ENCODE measurements around the gene PLEKHG4B. TPM values are rescaled to one million over a fixed set of nuclear protein-coding genes. Genes with fewer than 3 reads are reported as not detected.

The PLEKHG4B gene
- total and polyA plus RNA-seq, 4 donors = under 0.01 to 0.05 (median 0.01) TPM; not detected in 1

DNA sequence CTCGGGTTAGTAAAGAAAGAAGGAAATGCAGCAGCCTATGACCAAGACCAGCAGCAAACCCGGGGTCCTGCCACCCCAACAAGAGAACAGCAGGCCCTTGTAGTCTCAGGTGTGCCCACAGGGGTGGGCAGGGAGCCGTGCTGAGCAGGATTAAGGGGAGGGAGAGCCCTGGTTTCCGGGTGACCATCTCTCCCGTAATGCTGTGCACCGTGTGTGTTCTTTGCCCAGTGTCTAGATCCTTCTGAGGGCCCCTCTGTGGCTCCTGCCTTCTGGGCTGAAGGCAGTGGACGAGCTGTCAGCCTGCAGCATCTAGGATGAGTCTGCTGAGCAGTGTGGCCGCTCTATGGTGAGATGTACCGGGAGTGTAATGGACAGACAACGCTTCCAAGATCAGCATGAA, 12.7 kb upstream of the PLEKHG4B start:
- no peaks in the 10 kb centered on the region for H3K9me3 ChIP-seq (ENCODE audit: control insufficient read depth in 4 of 4, low read length in 3 of 4)
- H3K4me3 ChIP-seq (ENCODE audit: low read depth in 1 of 3, low read length in 3 of 3) = no peak overlapping the region
- no peak overlapping the region for H3K9ac ChIP-seq (ENCODE audit: low read depth in 1 of 2, low read length in 2 of 2)
- DNase-seq (ENCODE audit: low spot score) = no peak
- peaks cover 0 to 6% (median 0%) of the 10 kb centered on the region in 4 donors for H3K27me3 ChIP-seq (ENCODE audit: control insufficient read depth in 4 of 4, insufficient read depth in 4 of 4, low read length in 3 of 4)
- 71% methylated on average over 10 of the region's 10 CpGs for WGBS
- no peaks in the 10 kb centered on the region for H3K4me1 ChIP-seq (ENCODE audit: control insufficient read depth in 4 of 4, insufficient read depth in 4 of 4, low read length in 3 of 4)
- no peak for TF ChIP-seq RAD21 (IDR thresholded peaks at IDR 0.05)
- TF ChIP-seq CTCF (IDR thresholded peaks at IDR 0.05; ENCODE audit: low read depth, low read length, missing input control) = no peak
- no peak for TF ChIP-seq TAF1 (conservative IDR thresholded peaks at IDR 0.05)
- TF ChIP-seq, protein P1, sequence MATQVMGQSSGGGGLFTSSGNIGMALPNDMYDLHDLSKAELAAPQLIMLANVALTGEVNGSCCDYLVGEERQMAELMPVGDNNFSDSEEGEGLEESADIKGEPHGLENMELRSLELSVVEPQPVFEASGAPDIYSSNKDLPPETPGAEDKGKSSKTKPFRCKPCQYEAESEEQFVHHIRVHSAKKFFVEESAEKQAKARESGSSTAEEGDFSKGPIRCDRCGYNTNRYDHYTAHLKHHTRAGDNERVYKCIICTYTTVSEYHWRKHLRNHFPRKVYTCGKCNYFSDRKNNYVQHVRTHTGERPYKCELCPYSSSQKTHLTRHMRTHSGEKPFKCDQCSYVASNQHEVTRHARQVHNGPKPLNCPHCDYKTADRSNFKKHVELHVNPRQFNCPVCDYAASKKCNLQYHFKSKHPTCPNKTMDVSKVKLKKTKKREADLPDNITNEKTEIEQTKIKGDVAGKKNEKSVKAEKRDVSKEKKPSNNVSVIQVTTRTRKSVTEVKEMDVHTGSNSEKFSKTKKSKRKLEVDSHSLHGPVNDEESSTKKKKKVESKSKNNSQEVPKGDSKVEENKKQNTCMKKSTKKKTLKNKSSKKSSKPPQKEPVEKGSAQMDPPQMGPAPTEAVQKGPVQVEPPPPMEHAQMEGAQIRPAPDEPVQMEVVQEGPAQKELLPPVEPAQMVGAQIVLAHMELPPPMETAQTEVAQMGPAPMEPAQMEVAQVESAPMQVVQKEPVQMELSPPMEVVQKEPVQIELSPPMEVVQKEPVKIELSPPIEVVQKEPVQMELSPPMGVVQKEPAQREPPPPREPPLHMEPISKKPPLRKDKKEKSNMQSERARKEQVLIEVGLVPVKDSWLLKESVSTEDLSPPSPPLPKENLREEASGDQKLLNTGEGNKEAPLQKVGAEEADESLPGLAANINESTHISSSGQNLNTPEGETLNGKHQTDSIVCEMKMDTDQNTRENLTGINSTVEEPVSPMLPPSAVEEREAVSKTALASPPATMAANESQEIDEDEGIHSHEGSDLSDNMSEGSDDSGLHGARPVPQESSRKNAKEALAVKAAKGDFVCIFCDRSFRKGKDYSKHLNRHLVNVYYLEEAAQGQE (IDR thresholded peaks at IDR 0.05) = no peak
- H3K27ac ChIP-seq (ENCODE audit: low read depth in 1 of 2, low read length in 2 of 2) = no peak overlapping the region
- H3K36me3 ChIP-seq (ENCODE audit: control insufficient read depth in 4 of 4, insufficient read depth in 3 of 4, low read depth in 1 of 4, low read length in 3 of 4) = no peaks in the 10 kb centered on the region

- H3K27ac ChIP-seq (ENCODE audit: low read depth in 1 of 2, low read length in 2 of 2) = no peak overlapping the region
- WGBS = 82% methylated on average over 5 of the region's 5 CpGs
- no peak overlapping the region for H3K4me3 ChIP-seq (ENCODE audit: low read depth in 1 of 3, low read length in 3 of 3)
- H3K27me3 ChIP-seq (ENCODE audit: control insufficient read depth in 4 of 4, insufficient read depth in 4 of 4, low read length in 3 of 4) = peaks cover 0 to 6% (median 0%) of the 10 kb centered on the region in 4 donors
- TF ChIP-seq YY1 (IDR thresholded peaks at IDR 0.05) (no peak), HNF4A (conservative IDR thresholded peaks at IDR 0.05) (no peak), TAF1 (conservative IDR thresholded peaks at IDR 0.05) (no peak)
- TF ChIP-seq, protein P1 (IDR thresholded peaks at IDR 0.05) = no peak
- no peaks in the 10 kb centered on the region for H3K9me3 ChIP-seq (ENCODE audit: control insufficient read depth in 4 of 4, low read length in 3 of 4)
- H3K4me1 ChIP-seq (ENCODE audit: control insufficient read depth in 4 of 4, insufficient read depth in 4 of 4, low read length in 3 of 4) = no peaks in the 10 kb centered on the region
- H3K9ac ChIP-seq (ENCODE audit: low read depth in 1 of 2, low read length in 2 of 2) = no peak overlapping the region
- no peak for DNase-seq (ENCODE audit: low spot score)
- H3K36me3 ChIP-seq (ENCODE audit: control insufficient read depth in 4 of 4, insufficient read depth in 3 of 4, low read depth in 1 of 4, low read length in 3 of 4) = no peaks in the 10 kb centered on the region
Measured at GRCh38 chr5:79821-80220, 12.1 kb upstream of the PLEKHG4B start.
